Measurements from ENCODE around the gene NKAP. TPM values are rescaled to one million over a fixed set of nuclear protein-coding genes. Genes with fewer than 3 reads are reported as not detected.
A peak's percentile ranks its signal among the peaks of the same experiment; 100 is the strongest.

Gene NKAP
- total and polyA plus RNA-seq, 9 of the 15 experiments (the other 6 are each of a cell fraction or from before 2014, with no cell fraction given): 3.1 to 8.3 (median 7.0) TPM

DNA sequence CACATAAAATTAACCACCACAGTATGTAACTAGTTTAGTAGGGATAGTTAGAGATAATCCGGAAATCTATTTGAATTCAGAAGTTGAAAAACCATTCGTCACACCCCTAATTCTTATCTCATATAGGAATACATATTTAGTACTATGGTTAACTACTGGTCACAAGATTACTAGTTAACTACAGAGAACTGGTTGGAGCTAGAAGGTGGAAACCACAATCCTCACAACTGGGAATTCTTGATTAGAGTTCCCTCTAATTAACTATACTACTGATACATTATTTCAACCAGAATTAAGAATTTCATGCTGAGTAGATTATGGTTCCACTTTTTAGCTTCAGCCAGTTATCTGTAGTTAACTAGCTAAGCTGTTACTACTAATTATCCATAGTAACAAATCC lies 39.9 kb upstream of the NKAP start:
- Histone ChIP-seq H3K27me3 (ENCODE audit: control insufficient read depth in 2 of 2, insufficient read depth in 2 of 2, low read length in 2 of 2) (no peaks in the 10 kb centered on the region; a peak in 3 of 5 replicates), H3K4me3 (no peak overlapping the region), H3K9me1 (ENCODE audit: control insufficient read depth, insufficient read depth, low read length) (no peaks in the 10 kb centered on the region), H3K4me2 (ENCODE audit: insufficient read depth, low read length) (no peak overlapping the region), H3K79me2 (ENCODE audit: control insufficient read depth, insufficient read depth, low read length) (no peaks in the 10 kb centered on the region), H3K9me3 (replicated peaks; ENCODE audit: control insufficient read depth, insufficient read depth, low read depth, low read length) (no peaks in the 10 kb centered on the region), H3K36me3 (ENCODE audit: control insufficient read depth, insufficient read depth, low read length) (no peaks in the 10 kb centered on the region), H3K27ac (ENCODE audit: extremely low read depth, low read depth, low read length) (no peak overlapping the region), H3K4me1 (replicated peaks in 1 of 2; ENCODE audit: control insufficient read depth in 2 of 2, insufficient read depth in 2 of 2, low read length in 2 of 2) (no peaks in the 10 kb centered on the region), H3K9ac (ENCODE audit: insufficient read depth in 1 of 2, low read depth in 2 of 2, low read length in 2 of 2) (no peak overlapping the region), H4K20me1 (replicated peaks; ENCODE audit: control insufficient read depth, insufficient read depth, low read length) (no peaks in the 10 kb centered on the region), H2AFZ (ENCODE audit: low read depth, low read length) (no peak overlapping the region)
- ATAC-seq: no peak
- in situ Hi-C loops (cut with MboI) (no loop called here), intact Hi-C loops (cut with micrococcal nuclease) (no loop called here)
- TF ChIP-seq, protein P1, sequence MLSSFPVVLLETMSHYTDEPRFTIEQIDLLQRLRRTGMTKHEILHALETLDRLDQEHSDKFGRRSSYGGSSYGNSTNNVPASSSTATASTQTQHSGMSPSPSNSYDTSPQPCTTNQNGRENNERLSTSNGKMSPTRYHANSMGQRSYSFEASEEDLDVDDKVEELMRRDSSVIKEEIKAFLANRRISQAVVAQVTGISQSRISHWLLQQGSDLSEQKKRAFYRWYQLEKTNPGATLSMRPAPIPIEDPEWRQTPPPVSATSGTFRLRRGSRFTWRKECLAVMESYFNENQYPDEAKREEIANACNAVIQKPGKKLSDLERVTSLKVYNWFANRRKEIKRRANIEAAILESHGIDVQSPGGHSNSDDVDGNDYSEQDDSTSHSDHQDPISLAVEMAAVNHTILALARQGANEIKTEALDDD (IDR thresholded peaks at IDR 0.05): peak; percentile 93
- TF ChIP-seq STAT5A (IDR thresholded peaks at IDR 0.05; ENCODE audit: borderline replicate concordance, low read length): no peak
- CTCF ChIA-PET (ENCODE audit: low intra/inter-chr PET ratio): no interaction called here
- no peak for DNase-seq (ENCODE audit: extremely low read depth in 1 of 4, low spot score in 3 of 4)
- no TSS peak for BruUV-seq (replicated peaks)
- POLR2A ChIA-PET: no interaction called here
- no peak for FAIRE-seq
- WGBS (ENCODE audit: insufficient coverage, low coverage, missing lambda C conversion rate): 0% methylated on average over 1 of the region's 2 CpGs

DNA sequence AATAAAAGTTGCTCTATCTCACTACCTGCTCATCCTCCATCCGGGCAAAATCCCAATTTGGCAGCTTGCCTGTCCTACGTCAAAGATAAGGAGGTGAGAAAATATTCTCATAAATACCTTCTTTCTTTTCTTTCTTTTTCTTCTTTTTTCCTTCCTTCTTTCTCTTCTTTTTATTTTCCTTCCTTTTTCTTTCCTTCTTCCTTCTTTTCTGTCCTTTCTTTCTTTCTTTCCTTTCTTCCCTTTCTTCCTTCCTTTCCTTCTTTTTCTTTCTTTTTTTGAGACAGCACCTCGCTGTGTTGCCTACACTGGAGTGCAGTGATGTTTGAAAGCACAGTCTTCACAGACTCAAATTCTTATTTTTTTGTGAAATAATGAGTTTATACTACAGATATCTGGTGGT lies 38.6 kb upstream of the NKAP start:
- H3K4me1 ChIP-seq (replicated peaks in 1 of 2; ENCODE audit: control insufficient read depth in 2 of 2, insufficient read depth in 2 of 2, low read length in 2 of 2): no peaks in the 10 kb centered on the region
- DNase-seq (ENCODE audit: extremely low read depth in 1 of 4, low spot score in 3 of 4) (no peak), FAIRE-seq (no peak), ATAC-seq (no peak)
- H3K36me3 ChIP-seq (ENCODE audit: control insufficient read depth, insufficient read depth, low read length): no peaks in the 10 kb centered on the region
- no peak overlapping the region for H3K9ac ChIP-seq (ENCODE audit: insufficient read depth in 1 of 2, low read depth in 2 of 2, low read length in 2 of 2)
- no peaks in the 10 kb centered on the region for H4K20me1 ChIP-seq (replicated peaks; ENCODE audit: control insufficient read depth, insufficient read depth, low read length)
- H3K27ac ChIP-seq (ENCODE audit: extremely low read depth, low read depth, low read length): no peak overlapping the region
- H3K4me2 ChIP-seq (ENCODE audit: insufficient read depth, low read length): no peak overlapping the region
- ChIA-PET POLR2A (no interaction called here), CTCF (ENCODE audit: low intra/inter-chr PET ratio) (interaction anchor here (0.6 kb wide), 1 partner anchor 255 kb away, joined by 3 read pairs; no protein-coding TSS in a partner anchor)
- 0 out of 2 replicates have a peak, but pooled peaks have one; percentile 13 for TF ChIP-seq NFIC (IDR thresholded peaks at IDR 0.05)
- TF ChIP-seq, protein P2, sequence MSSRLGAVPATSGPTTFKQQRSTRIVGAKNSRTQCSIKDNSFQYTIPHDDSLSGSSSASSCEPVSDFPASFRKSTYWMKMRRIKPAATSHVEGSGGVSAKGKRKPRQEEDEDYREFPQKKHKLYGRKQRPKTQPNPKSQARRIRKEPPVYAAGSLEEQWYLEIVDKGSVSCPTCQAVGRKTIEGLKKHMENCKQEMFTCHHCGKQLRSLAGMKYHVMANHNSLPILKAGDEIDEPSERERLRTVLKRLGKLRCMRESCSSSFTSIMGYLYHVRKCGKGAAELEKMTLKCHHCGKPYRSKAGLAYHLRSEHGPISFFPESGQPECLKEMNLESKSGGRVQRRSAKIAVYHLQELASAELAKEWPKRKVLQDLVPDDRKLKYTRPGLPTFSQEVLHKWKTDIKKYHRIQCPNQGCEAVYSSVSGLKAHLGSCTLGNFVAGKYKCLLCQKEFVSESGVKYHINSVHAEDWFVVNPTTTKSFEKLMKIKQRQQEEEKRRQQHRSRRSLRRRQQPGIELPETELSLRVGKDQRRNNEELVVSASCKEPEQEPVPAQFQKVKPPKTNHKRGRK (tag; IDR thresholded peaks at IDR 0.05): peak; percentile 97
- TF ChIP-seq, protein P3, sequence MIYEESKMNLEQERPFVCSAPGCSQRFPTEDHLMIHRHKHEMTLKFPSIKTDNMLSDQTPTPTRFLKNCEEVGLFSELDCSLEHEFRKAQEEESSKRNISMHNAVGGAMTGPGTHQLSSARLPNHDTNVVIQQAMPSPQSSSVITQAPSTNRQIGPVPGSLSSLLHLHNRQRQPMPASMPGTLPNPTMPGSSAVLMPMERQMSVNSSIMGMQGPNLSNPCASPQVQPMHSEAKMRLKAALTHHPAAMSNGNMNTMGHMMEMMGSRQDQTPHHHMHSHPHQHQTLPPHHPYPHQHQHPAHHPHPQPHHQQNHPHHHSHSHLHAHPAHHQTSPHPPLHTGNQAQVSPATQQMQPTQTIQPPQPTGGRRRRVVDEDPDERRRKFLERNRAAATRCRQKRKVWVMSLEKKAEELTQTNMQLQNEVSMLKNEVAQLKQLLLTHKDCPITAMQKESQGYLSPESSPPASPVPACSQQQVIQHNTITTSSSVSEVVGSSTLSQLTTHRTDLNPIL (CRISPR knock-in tag; IDR thresholded peaks at IDR 0.05): no peak
- TF ChIP-seq, protein P4, sequence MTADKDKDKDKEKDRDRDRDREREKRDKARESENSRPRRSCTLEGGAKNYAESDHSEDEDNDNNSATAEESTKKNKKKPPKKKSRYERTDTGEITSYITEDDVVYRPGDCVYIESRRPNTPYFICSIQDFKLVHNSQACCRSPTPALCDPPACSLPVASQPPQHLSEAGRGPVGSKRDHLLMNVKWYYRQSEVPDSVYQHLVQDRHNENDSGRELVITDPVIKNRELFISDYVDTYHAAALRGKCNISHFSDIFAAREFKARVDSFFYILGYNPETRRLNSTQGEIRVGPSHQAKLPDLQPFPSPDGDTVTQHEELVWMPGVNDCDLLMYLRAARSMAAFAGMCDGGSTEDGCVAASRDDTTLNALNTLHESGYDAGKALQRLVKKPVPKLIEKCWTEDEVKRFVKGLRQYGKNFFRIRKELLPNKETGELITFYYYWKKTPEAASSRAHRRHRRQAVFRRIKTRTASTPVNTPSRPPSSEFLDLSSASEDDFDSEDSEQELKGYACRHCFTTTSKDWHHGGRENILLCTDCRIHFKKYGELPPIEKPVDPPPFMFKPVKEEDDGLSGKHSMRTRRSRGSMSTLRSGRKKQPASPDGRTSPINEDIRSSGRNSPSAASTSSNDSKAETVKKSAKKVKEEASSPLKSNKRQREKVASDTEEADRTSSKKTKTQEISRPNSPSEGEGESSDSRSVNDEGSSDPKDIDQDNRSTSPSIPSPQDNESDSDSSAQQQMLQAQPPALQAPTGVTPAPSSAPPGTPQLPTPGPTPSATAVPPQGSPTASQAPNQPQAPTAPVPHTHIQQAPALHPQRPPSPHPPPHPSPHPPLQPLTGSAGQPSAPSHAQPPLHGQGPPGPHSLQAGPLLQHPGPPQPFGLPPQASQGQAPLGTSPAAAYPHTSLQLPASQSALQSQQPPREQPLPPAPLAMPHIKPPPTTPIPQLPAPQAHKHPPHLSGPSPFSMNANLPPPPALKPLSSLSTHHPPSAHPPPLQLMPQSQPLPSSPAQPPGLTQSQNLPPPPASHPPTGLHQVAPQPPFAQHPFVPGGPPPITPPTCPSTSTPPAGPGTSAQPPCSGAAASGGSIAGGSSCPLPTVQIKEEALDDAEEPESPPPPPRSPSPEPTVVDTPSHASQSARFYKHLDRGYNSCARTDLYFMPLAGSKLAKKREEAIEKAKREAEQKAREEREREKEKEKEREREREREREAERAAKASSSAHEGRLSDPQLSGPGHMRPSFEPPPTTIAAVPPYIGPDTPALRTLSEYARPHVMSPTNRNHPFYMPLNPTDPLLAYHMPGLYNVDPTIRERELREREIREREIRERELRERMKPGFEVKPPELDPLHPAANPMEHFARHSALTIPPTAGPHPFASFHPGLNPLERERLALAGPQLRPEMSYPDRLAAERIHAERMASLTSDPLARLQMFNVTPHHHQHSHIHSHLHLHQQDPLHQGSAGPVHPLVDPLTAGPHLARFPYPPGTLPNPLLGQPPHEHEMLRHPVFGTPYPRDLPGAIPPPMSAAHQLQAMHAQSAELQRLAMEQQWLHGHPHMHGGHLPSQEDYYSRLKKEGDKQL (CRISPR knock-in tag; IDR thresholded peaks at IDR 0.05; ENCODE audit: borderline replicate concordance): no peak
- no peaks in the 10 kb centered on the region for H3K79me2 ChIP-seq (ENCODE audit: control insufficient read depth, insufficient read depth, low read length)
- no peaks in the 10 kb centered on the region for H3K9me3 ChIP-seq (replicated peaks; ENCODE audit: control insufficient read depth, insufficient read depth, low read depth, low read length)
- 3% methylated on average over 2 of the region's 3 CpGs for WGBS (ENCODE audit: insufficient coverage, low coverage, missing lambda C conversion rate)
- H3K4me3 ChIP-seq: no peak overlapping the region
- BruUV-seq (replicated peaks): no TSS peak
- no peaks in the 10 kb centered on the region; a peak in 2 of 5 replicates for H3K27me3 ChIP-seq (ENCODE audit: control insufficient read depth in 2 of 2, insufficient read depth in 2 of 2, low read length in 2 of 2)
- in situ Hi-C loops (cut with MboI): no loop called here
- intact Hi-C loops (cut with micrococcal nuclease): no loop called here
- H3K9me1 ChIP-seq (ENCODE audit: control insufficient read depth, insufficient read depth, low read length): no peaks in the 10 kb centered on the region
- H2AFZ ChIP-seq (ENCODE audit: low read depth, low read length): no peak overlapping the region
